GM19452 (cell line): Measurements from ENCODE around the gene ABHD12.
"Not testable (repeated sequence)": the region's sequence is repeated elsewhere in the genome, so short reads cannot be mapped to it uniquely, and the experiment has no call there.

Experiments used
- ATAC-seq: cut with Tn5 transposase; IDR thresholded peaks from one replicate; pipeline ENCODE4 v1.9.1; 2021; ENCODE audit not compliant: unreplicated experiment

The ABHD12 gene

GRCh38 chr20:25390538-25391528 is at the start of gene ABHD12:
TSS of gene ABHD12 (minus strand) at chr20:25390835. CDS start at chr20:25390703, 132 bp downstream.
- ATAC-seq: peak; percentile 91

- ATAC-seq: peak; percentile 63
Measured at GRCh38 chr20:25439328-25439727, 48.7 kb upstream of the ABHD12 start.

GRCh38 chr20:25437153-25437581 is 46.5 kb upstream of the ABHD12 start:
- ATAC-seq: no peak

- no peak for ATAC-seq
Measured at GRCh38 chr20:25424536-25424935, 33.9 kb upstream of the ABHD12 start.

- ATAC-seq: no peak
Measured at GRCh38 chr20:25422032-25422431, 31.4 kb upstream of the ABHD12 start.

- no peak for ATAC-seq
Measured at GRCh38 chr20:25421102-25421501, 30.5 kb upstream of the ABHD12 start.

GRCh38 chr20:25418776-25419175 is 28.1 kb upstream of the ABHD12 start:
- no peak for ATAC-seq

GRCh38 chr20:25408890-25409289 is 18.3 kb upstream of the ABHD12 start:
- ATAC-seq: no peak

- ATAC-seq: no peak
Measured at GRCh38 chr20:25408170-25408547, 17.5 kb upstream of the ABHD12 start.

- ATAC-seq: peak; percentile 89
Measured at GRCh38 chr20:25407311-25408169, 16.9 kb upstream of the ABHD12 start, which contains the start of gene GINS1. TSS of gene GINS1 (plus strand) at chr20:25407673. CDS start at chr20:25407821, 148 bp downstream.

- ATAC-seq: no peak
Measured at GRCh38 chr20:25402583-25402982, 11.9 kb upstream of the ABHD12 start.

- ATAC-seq: not testable (repeated sequence)
Measured at GRCh38 chr20:25400291-25400732, 9.7 kb upstream of the ABHD12 start.

GRCh38 chr20:25399037-25399430 is 8.4 kb upstream of the ABHD12 start:
- ATAC-seq: peak; percentile 58

GRCh38 chr20:25398376-25399036 is 7.9 kb upstream of the ABHD12 start:
- no peak for ATAC-seq

- no peak for ATAC-seq
Measured at GRCh38 chr20:25397821-25398220, 7.2 kb upstream of the ABHD12 start.

GRCh38 chr20:25397096-25397495 is 6.5 kb upstream of the ABHD12 start:
- no peak for ATAC-seq

- no peak for ATAC-seq
Measured at GRCh38 chr20:25394996-25395395, 4.4 kb upstream of the ABHD12 start.

- ATAC-seq: no peak
Measured at GRCh38 chr20:25394276-25394675, 3.6 kb upstream of the ABHD12 start.

- peak; percentile 22 for ATAC-seq
Measured at GRCh38 chr20:25389858-25390537, 637 bp downstream of the ABHD12 start.

GRCh38 chr20:25389401-25389857 is 1.2 kb downstream of the ABHD12 start:
- no peak for ATAC-seq
